ENCODE results near the gene ZNF775.

ZNF775 gene

GRCh38 chr7:150444674-150445365 is 65.7 kb downstream of the ZNF775 start:
- no peak for FAIRE-seq

GRCh38 chr7:150446288-150446938 is 67.3 kb downstream of the ZNF775 start:
- FAIRE-seq, result no peak
